HG03469 (cell line): ENCODE measurements around the gene WWC1.
A peak's percentile ranks its signal among the peaks of the same experiment; 100 is the strongest.

Experiments
- ATAC-seq: cut with Tn5 transposase; IDR thresholded peaks from one replicate; pipeline ENCODE4 v1.9.1; 2021; ENCODE audit warnings: mild to moderate bottlenecking, moderate library complexity, moderate number of reproducible peaks; ENCODE audit not compliant: unreplicated experiment

WWC1 gene

GRCh38 chr5:168407211-168407610, 115.8 kb downstream of the WWC1 start:
- no peak for ATAC-seq

GRCh38 chr5:168408561-168409305, 117.3 kb downstream of the WWC1 start:
- ATAC-seq = no peak

- ATAC-seq = peak; percentile 70
Observed at GRCh38 chr5:168409591-168410458, 118.4 kb downstream of the WWC1 start.

- ATAC-seq = no peak
Observed at GRCh38 chr5:168411871-168412270, 120.4 kb downstream of the WWC1 start.

GRCh38 chr5:168413062-168413461, 121.6 kb downstream of the WWC1 start:
- ATAC-seq = no peak

GRCh38 chr5:168413596-168413995, 122.2 kb downstream of the WWC1 start:
- ATAC-seq = no peak

GRCh38 chr5:168415401-168415800, 124.0 kb downstream of the WWC1 start:
- ATAC-seq = no peak

GRCh38 chr5:168415971-168416370, 124.5 kb downstream of the WWC1 start:
- no peak for ATAC-seq

- no peak for ATAC-seq
Observed at GRCh38 chr5:168417731-168418429, 126.4 kb downstream of the WWC1 start.

GRCh38 chr5:168420461-168420860, 129.0 kb downstream of the WWC1 start:
- no peak for ATAC-seq

- no peak for ATAC-seq
Observed at GRCh38 chr5:168422431-168422830, 131.0 kb downstream of the WWC1 start.

GRCh38 chr5:168423478-168423877, 132.0 kb downstream of the WWC1 start:
- no peak for ATAC-seq

- no peak for ATAC-seq
Observed at GRCh38 chr5:168423971-168424370, 132.5 kb downstream of the WWC1 start.

- ATAC-seq = no peak
Observed at GRCh38 chr5:168424594-168425323, 133.3 kb downstream of the WWC1 start.

- ATAC-seq = no peak
Observed at GRCh38 chr5:168426007-168426863, 134.8 kb downstream of the WWC1 start.

- ATAC-seq = no peak
Observed at GRCh38 chr5:168426864-168427172, 135.4 kb downstream of the WWC1 start.

GRCh38 chr5:168427224-168427623, 135.8 kb downstream of the WWC1 start:
- ATAC-seq = no peak

GRCh38 chr5:168428552-168428951, 137.1 kb downstream of the WWC1 start:
- ATAC-seq = no peak

GRCh38 chr5:168430296-168430695, 138.9 kb downstream of the WWC1 start:
- no peak for ATAC-seq

- no peak for ATAC-seq
Observed at GRCh38 chr5:168432903-168433302, 141.5 kb downstream of the WWC1 start.
